ENCODE results near the gene SLC30A9. TPM values are rescaled to one million over a fixed set of nuclear protein-coding genes. Genes with fewer than 3 reads are reported as not detected.

The SLC30A9 gene
- total RNA-seq, 1 experiment from 2014 or later, result 32.7 TPM

GRCh38 chr4:42015438-42015837 lies 25.1 kb downstream of the SLC30A9 start:
- POLR2A ChIA-PET (ENCODE audit: unreplicated experiment), result no interaction called here

GRCh38 chr4:42018451-42018850 lies 28.1 kb downstream of the SLC30A9 start:
- no peaks in the 10 kb centered on the region for H3K9me3 ChIP-seq (ENCODE audit: low read length)
- no peaks in the 10 kb centered on the region for H3K79me2 ChIP-seq (ENCODE audit: low read length)
- TF ChIP-seq EZH2phosphoT487 (IDR thresholded peaks at IDR 0.05; ENCODE audit: borderline replicate concordance, low read length) (no peak), EZH2 (IDR thresholded peaks at IDR 0.05; ENCODE audit: low read length, unreplicated experiment) (no peak), CTCF (conservative IDR thresholded peaks at IDR 0.05; ENCODE audit: low read depth, low read length) (no peak)
- H3K36me3 ChIP-seq (ENCODE audit: low read depth, low read length), result 0 out of 2 replicates have a peak, but pooled peaks cover 8% of the 10 kb centered on the region
- H3K4me3 ChIP-seq (ENCODE audit: low read length), result no peak overlapping the region
- H4K20me1 ChIP-seq (ENCODE audit: low read length), result no peaks in the 10 kb centered on the region
- BruUV-seq (replicated peaks), result no TSS peak
- intact Hi-C loops (cut with micrococcal nuclease), result no loop called here
- no peaks in the 10 kb centered on the region for H3K9me2 ChIP-seq (replicated peaks; ENCODE audit: low read length)
- POLR2A ChIA-PET (ENCODE audit: unreplicated experiment), result interaction anchor here (0.7 kb wide), 1 partner anchor 477 kb away, joined by 3 read pairs; no protein-coding TSS in a partner anchor
- CTCF ChIA-PET, result interaction anchor here (0.6 kb wide), 1 partner anchor 133 kb away, joined by 4 read pairs; no protein-coding TSS in a partner anchor
- no peak overlapping the region for H3K27ac ChIP-seq (ENCODE audit: low read length)
- H2AFZ ChIP-seq (ENCODE audit: low read length), result no peak overlapping the region
- ATAC-seq, result no peak
- no peak overlapping the region for H3K4me2 ChIP-seq (ENCODE audit: low read length)
- no peaks in the 10 kb centered on the region for H3F3A ChIP-seq (ENCODE audit: low read length, unreplicated experiment)
- H3K9ac ChIP-seq (ENCODE audit: low read length), result no peak overlapping the region
- no peaks in the 10 kb centered on the region for H3K4me1 ChIP-seq (ENCODE audit: insufficient read depth, low read length)
- no peaks in the 10 kb centered on the region for H3K27me3 ChIP-seq (ENCODE audit: low read length)
- DNase-seq, result no peak

More at GRCh38 chr4:42015438-42015837, 25.1 kb downstream of the SLC30A9 start:
- DNase-seq, result no peak
- ATAC-seq, result no peak
- no peaks in the 10 kb centered on the region for H3K9me3 ChIP-seq (ENCODE audit: low read length)
- H3K27me3 ChIP-seq (ENCODE audit: low read length), result no peaks in the 10 kb centered on the region
- CTCF ChIA-PET, result no interaction called here
- no peak overlapping the region for H3K4me2 ChIP-seq (ENCODE audit: low read length)
- H3K36me3 ChIP-seq (ENCODE audit: low read depth, low read length), result no peaks in the 10 kb centered on the region
- H3K79me2 ChIP-seq (ENCODE audit: low read length), result no peaks in the 10 kb centered on the region
- no peak for TF ChIP-seq EZH2 (IDR thresholded peaks at IDR 0.05; ENCODE audit: low read length, unreplicated experiment)
- no peak for TF ChIP-seq EZH2phosphoT487 (IDR thresholded peaks at IDR 0.05; ENCODE audit: borderline replicate concordance, low read length)
- no peak for TF ChIP-seq CTCF (conservative IDR thresholded peaks at IDR 0.05; ENCODE audit: low read depth, low read length)
- no peaks in the 10 kb centered on the region for H3F3A ChIP-seq (ENCODE audit: low read length, unreplicated experiment)
- no peaks in the 10 kb centered on the region for H4K20me1 ChIP-seq (ENCODE audit: low read length)
- no TSS peak for BruUV-seq (replicated peaks)
- intact Hi-C loops (cut with micrococcal nuclease), result no loop called here
- H3K27ac ChIP-seq (ENCODE audit: low read length), result no peak overlapping the region
- H3K4me3 ChIP-seq (ENCODE audit: low read length), result no peak overlapping the region
- no peaks in the 10 kb centered on the region for H3K9me2 ChIP-seq (replicated peaks; ENCODE audit: low read length)
- no peak overlapping the region for H2AFZ ChIP-seq (ENCODE audit: low read length)
- no peak overlapping the region for H3K9ac ChIP-seq (ENCODE audit: low read length)
- no peaks in the 10 kb centered on the region for H3K4me1 ChIP-seq (ENCODE audit: insufficient read depth, low read length)

- POLR2A ChIA-PET (ENCODE audit: unreplicated experiment), result no interaction called here
- Histone ChIP-seq H3K4me1 (ENCODE audit: insufficient read depth, low read length) (peaks cover 6% of the 10 kb centered on the region), H3K4me3 (ENCODE audit: low read length) (no peak overlapping the region), H3K9me2 (replicated peaks; ENCODE audit: low read length) (no peaks in the 10 kb centered on the region), H3K36me3 (ENCODE audit: low read depth, low read length) (no peaks in the 10 kb centered on the region), H3K4me2 (ENCODE audit: low read length) (no peak overlapping the region), H3K9me3 (ENCODE audit: low read length) (no peaks in the 10 kb centered on the region), H3K79me2 (ENCODE audit: low read length) (no peaks in the 10 kb centered on the region), H4K20me1 (ENCODE audit: low read length) (no peaks in the 10 kb centered on the region), H3K27ac (ENCODE audit: low read length) (no peak overlapping the region), H3F3A (ENCODE audit: low read length, unreplicated experiment) (no peaks in the 10 kb centered on the region), H3K9ac (ENCODE audit: low read length) (no peak overlapping the region), H3K27me3 (ENCODE audit: low read length) (no peaks in the 10 kb centered on the region), H2AFZ (ENCODE audit: low read length) (no peak overlapping the region)
- ATAC-seq (peak; percentile 99), DNase-seq (peak; percentile 79)
- TF ChIP-seq EZH2 (IDR thresholded peaks at IDR 0.05; ENCODE audit: low read length, unreplicated experiment) (no peak), CTCF (conservative IDR thresholded peaks at IDR 0.05; ENCODE audit: low read depth, low read length) (no peak), EZH2phosphoT487 (IDR thresholded peaks at IDR 0.05; ENCODE audit: borderline replicate concordance, low read length) (no peak)
- CTCF ChIA-PET, result no interaction called here
- intact Hi-C loops (cut with micrococcal nuclease), result loop anchor here (5.0 kb wide), 1 partner anchor 56 kb away; the partner anchor contains the start of gene SLC30A9
- no TSS peak for BruUV-seq (replicated peaks)
Observed at GRCh38 chr4:42048394-42048793, 58.1 kb downstream of the SLC30A9 start.

Measured in PC-3 (cell line).